HCT116 (cell line): ENCODE measurements around the gene XG. TPM values are rescaled to one million over a fixed set of nuclear protein-coding genes. Genes with fewer than 3 reads are reported as not detected.
"Not testable (repeated sequence)": the region's sequence is repeated elsewhere in the genome, so short reads cannot be mapped to it uniquely, and the experiment has no call there.

Experiments used
- ATAC-seq: fragments of 200-7000 bp; cut with Tn5 transposase; 2 replicates; pipeline ENCODE4 v1.9.1; 2020; ENCODE audit warnings: mild to moderate bottlenecking, moderate library complexity
- BruUV-seq: library from RNA; stranded (reverse); fragments of 400-500 nt; replicated peaks from 2 replicates; lab custom pipeline; 2021; lab: Mats Ljungman, UMichigan
- CTCF ChIA-PET: fragments of 300-600 bp; sonication (Branson Sonifier 250); formaldehyde crosslinking; loops from one replicate; lab custom pipeline; 2021; ENCODE audit warnings: antibody characterized with exemption; lab: Charles Lee
- POLR2A ChIA-PET: fragments of 300-600, 350-600 bp; sonication (Branson Sonifier 250); formaldehyde crosslinking; loops from one replicate; lab custom pipeline; 2021; ENCODE audit warnings: antibody characterized with exemption; lab: Charles Lee
- RAD21 ChIA-PET, 2 experiments: fragments of 300-600 bp; sonication (Branson Sonifier 250); formaldehyde crosslinking; loops; one replicate each; lab custom pipeline; 2023; ENCODE audit warnings: low total read pairs in 2 of 2; ENCODE audit not compliant: uncharacterized antibody in 2 of 2, unreplicated experiment in 2 of 2, low non-redundant PET in 1 of 2; lab: Charles Lee
- DNase-seq: peaks from one replicate; pipeline ENCODE4 v3.0.0-alpha.2; 2010; ENCODE audit warnings: low read depth, low spot score
- H2AFZ ChIP-seq: fragments of 200-600 bp; shearing (Covaris generic), sonication (generic); 2 replicates; pipeline ENCODE4 v1.6.1; 2017; ENCODE audit warnings: low read depth, mixed run types, mixed read lengths, antibody characterized with exemption, low read length; ENCODE audit not compliant: poor library complexity, severe bottlenecking
- H3K27ac ChIP-seq: 2 replicates; pipeline ENCODE4 v1.5.1; 2012; ENCODE audit warnings: low read depth, low read length
- H3K27me3 ChIP-seq: fragments of 200-600 bp; sonication (generic); 2 replicates; pipeline ENCODE4 v1.6.1; 2016; ENCODE audit warnings: mixed run types, low read length, mixed read lengths; ENCODE audit not compliant: insufficient read depth
- H3K36me3 ChIP-seq, 2 experiments: fragments of 200-500 bp in 1 of 2; fragments of 200-600 bp in 1 of 2; sonication (Bioruptor generic) in 1 of 2; sonication (generic) in 1 of 2; 2 replicates each; pipeline versions ENCODE4 v1.5.1 to v1.6.1; 2014 to 2016; ENCODE audit warnings: low read length in 2 of 2, inconsistent platforms in 1 of 2, mixed read lengths in 1 of 2, mixed run types in 1 of 2; ENCODE audit not compliant: insufficient read depth in 2 of 2, control insufficient read depth in 1 of 2
- H3K4me1 ChIP-seq, 2 experiments: fragments of 200-600 bp in 1 of 2; sonication (generic) in 1 of 2; 2 replicates each; pipeline versions ENCODE4 v1.5.1 to v1.6.1; 2012 to 2017; ENCODE audit warnings: low read length in 2 of 2, inconsistent platforms in 1 of 2, mild to moderate bottlenecking in 1 of 2, mixed read lengths in 1 of 2, mixed run types in 1 of 2, moderate library complexity in 1 of 2; ENCODE audit not compliant: insufficient read depth in 2 of 2, control insufficient read depth in 1 of 2
- H3K4me2 ChIP-seq: fragments of 200-600 bp; sonication (generic); 2 replicates; pipeline ENCODE4 v1.6.1; 2017; ENCODE audit warnings: mixed run types, low read length, mixed read lengths
- H3K4me3 ChIP-seq, 2 experiments: fragments of 200-600 bp in 1 of 2; sonication (generic) in 1 of 2; replicated peaks in 1 of 2; 2 replicates each; pipeline ENCODE4 v1.5.1; 2011 to 2016; ENCODE audit warnings: low read length in 2 of 2, control low read depth in 1 of 2, low read depth in 1 of 2, mild to moderate bottlenecking in 1 of 2, mixed read lengths in 1 of 2, mixed run types in 1 of 2
- H3K79me2 ChIP-seq: fragments of 200-600 bp; sonication (generic); 2 replicates; pipeline ENCODE4 v1.6.1; 2017; ENCODE audit warnings: mild to moderate bottlenecking, mixed run types, low read length, moderate library complexity, mixed read lengths; ENCODE audit not compliant: insufficient read depth
- H3K9ac ChIP-seq: fragments of 200-600 bp; sonication (generic); 2 replicates; pipeline ENCODE4 v1.6.1; 2016; ENCODE audit warnings: low read length, mixed read lengths
- H3K9me2 ChIP-seq: fragments of 200-600 bp; sonication (generic), shearing (Covaris generic); 2 replicates; pipeline ENCODE4 v1.6.1; 2017; ENCODE audit warnings: mixed run types, mild to moderate bottlenecking, moderate library complexity; ENCODE audit not compliant: insufficient read depth
- H3K9me3 ChIP-seq, 2 experiments: fragments of 200-500 bp in 1 of 2; fragments of 200-600 bp in 1 of 2; sonication (Bioruptor generic) in 1 of 2; sonication (generic) in 1 of 2; 2 replicates each; pipeline ENCODE4 v1.6.1; 2014 to 2017; ENCODE audit warnings: low read length in 2 of 2, mixed read lengths in 2 of 2, inconsistent platforms in 1 of 2, low read depth in 1 of 2, mild to moderate bottlenecking in 1 of 2, mixed run types in 1 of 2, moderate library complexity in 1 of 2; ENCODE audit not compliant: control insufficient read depth in 1 of 2, insufficient read depth in 1 of 2
- H4K20me1 ChIP-seq: fragments of 200-600 bp; sonication (generic), shearing (Covaris generic); 2 replicates; pipeline ENCODE4 v1.6.1; 2017; ENCODE audit warnings: mixed run types, mild to moderate bottlenecking, moderate library complexity; ENCODE audit not compliant: insufficient read depth
- ATF3 ChIP-seq: IDR thresholded peaks from 2 replicates; pipeline ENCODE4 v1.6.1; 2012
- CEBPB ChIP-seq: IDR thresholded peaks from 2 replicates; pipeline ENCODE4 v1.6.1; 2012; ENCODE audit warnings: low read depth
- CTCF ChIP-seq, 3 experiments: fragments of 200-600 bp in 1 of 3; sonication (generic) in 1 of 3; IDR thresholded peaks in 2 of 3; conservative IDR thresholded peaks in 1 of 3; 2 replicates each; pipeline ENCODE4 v1.5.1; 2012 to 2017; ENCODE audit warnings: low read depth in 2 of 3, low read length in 2 of 3, antibody characterized with exemption in 1 of 3, borderline replicate concordance in 1 of 3, control low read depth in 1 of 3, mild to moderate bottlenecking in 1 of 3, mixed read lengths in 1 of 3, mixed run types in 1 of 3, moderate library complexity in 1 of 3; ENCODE audit not compliant: insufficient read depth in 1 of 3
- EZH2phosphoT487 ChIP-seq: fragments of 200-600 bp; IDR thresholded peaks from 2 replicates; pipeline ENCODE4 v1.6.1; 2018; ENCODE audit warnings: antibody characterized with exemption, borderline replicate concordance
- RAD21 ChIP-seq: IDR thresholded peaks from 2 replicates; pipeline ENCODE4 v1.6.1; 2012; ENCODE audit warnings: low read depth, mild to moderate bottlenecking
- TCF7L2 ChIP-seq: IDR thresholded peaks from 2 replicates; pipeline ENCODE4 v1.7.0; 2011; ENCODE audit warnings: borderline replicate concordance, inconsistent platforms; ENCODE audit not compliant: insufficient read depth, insufficient read length; ENCODE audit errors: extremely low read depth
- YY1 ChIP-seq: IDR thresholded peaks from 2 replicates; pipeline ENCODE4 v1.6.1; 2011; ENCODE audit warnings: low read length, low read depth, moderate library complexity, mild to moderate bottlenecking; ENCODE audit not compliant: insufficient replicate concordance; ENCODE audit errors: extremely low read depth
- ZNF274 ChIP-seq: fragments of 200-500 bp; sonication (Bioruptor generic); IDR thresholded peaks from 2 replicates; pipeline ENCODE4 v1.6.1; 2014; ENCODE audit warnings: mild to moderate bottlenecking, low read depth, low read length, inconsistent platforms
- intact Hi-C: fragments of 100-400 bp; cut with micrococcal nuclease; formaldehyde crosslinking; loops from 2 replicates; pipeline ENCODE4 v1.10.0; 2022
- total RNA-seq: library from RNA; stranded (reverse); gene quantifications from one replicate; pipeline ENCODE4 v1.2.1, GENCODE V29; 2021; ENCODE audit not compliant: unreplicated experiment

XG gene
- total RNA-seq, 1 experiment from 2014 or later = not detected

- H3K9me2 ChIP-seq, POLR2A ChIA-PET, H3K36me3 ChIP-seq, H3K4me1 ChIP-seq, intact Hi-C loops, H3K79me2 ChIP-seq, H3K9me3 ChIP-seq, H3K4me3 ChIP-seq, H3K27ac ChIP-seq, H3K9ac ChIP-seq, H4K20me1 ChIP-seq, H3K27me3 ChIP-seq, RAD21 ChIA-PET, BruUV-seq: not testable (repeated sequence)
- ATAC-seq = peak; percentile 90
- Histone ChIP-seq H2AFZ (peak overlapping the region; percentile 82), H3K4me2 (peak overlapping the region; percentile 51)
- DNase-seq = peak; percentile 21
- CTCF ChIA-PET = interaction anchor here (1.4 kb wide), 1 partner anchor 7 kb away, joined by 3 read pairs; no protein-coding TSS in a partner anchor
- TF ChIP-seq CTCF (IDR thresholded peaks at IDR 0.05 in 2 of 3, conservative IDR thresholded peaks at IDR 0.05 in 1 of 3; ENCODE audit: borderline replicate concordance in 1 of 3, insufficient read depth in 1 of 3, low read depth in 2 of 3, low read length in 2 of 3) (peak; percentile 28 to 45 (median 33); a peak in 5 of 6 replicates), RAD21 (peak; percentile 69)
These were observed 60.5 kb downstream of the XG start for GRCh38 chrX:2812161-2812907.

- CTCF ChIA-PET = no interaction called here
- no peak overlapping the region for H2AFZ ChIP-seq
- H3K9me3 ChIP-seq = no peaks in the 10 kb centered on the region
- H3K79me2 ChIP-seq = no peaks in the 10 kb centered on the region
- H3K4me1 ChIP-seq = peaks cover 0 to 8% of the 10 kb centered on the region in 2 experiments; a peak in 1 of 4 replicates
- DNase-seq = no peak
- no peaks in the 10 kb centered on the region for H4K20me1 ChIP-seq
- RAD21 ChIA-PET = no interaction called here
- POLR2A ChIA-PET = no interaction called here
- TF ChIP-seq ZNF274 (no peak), YY1 (no peak), ATF3 (no peak), CEBPB (no peak), EZH2phosphoT487 (no peak), TCF7L2 (no peak), CTCF (IDR thresholded peaks at IDR 0.05 in 2 of 3, conservative IDR thresholded peaks at IDR 0.05 in 1 of 3; ENCODE audit: borderline replicate concordance in 1 of 3, insufficient read depth in 1 of 3, low read depth in 2 of 3, low read length in 2 of 3) (no peak)
- H3K4me3 ChIP-seq = no peak overlapping the region
- H3K27me3 ChIP-seq = no peaks in the 10 kb centered on the region
- no peaks in the 10 kb centered on the region for H3K36me3 ChIP-seq
- intact Hi-C loops = no loop called here
- BruUV-seq = no TSS peak
- H3K4me2 ChIP-seq = no peak overlapping the region
- no peak overlapping the region for H3K27ac ChIP-seq
- H3K9ac ChIP-seq = no peak overlapping the region
- no peaks in the 10 kb centered on the region for H3K9me2 ChIP-seq
- ATAC-seq = no peak
These were observed 65.2 kb downstream of the XG start for GRCh38 chrX:2817036-2817435.
